A549 (cell line): ENCODE data around the gene NCOA1. TPM values are rescaled to one million over a fixed set of nuclear protein-coding genes. Genes with fewer than 3 reads are reported as not detected.

Experiments
- ATAC-seq, 2 experiments: fragments of 200-7000 bp in 1 of 2; fragments of >200 bp in 1 of 2; cut with Nextera tagmentation in 1 of 2; cut with Tn5 transposase in 1 of 2; 3 replicates each; pipeline versions ENCODE4 v1.8.0 to v1.9.1; 2018 to 2020; ENCODE audit warnings: mild to moderate bottlenecking in 1 of 2, moderate library complexity in 1 of 2
- CTCF ChIA-PET: fragments of 300-600 bp; sonication (Branson Sonifier 250); formaldehyde crosslinking; extraction: SDS; loops from one replicate; lab custom pipeline; 2021; ENCODE audit warnings: antibody characterized with exemption, inconsistent platforms; lab: Yijun Ruan, JAX
- POLR2A ChIA-PET: fragments of 350-600 bp; formaldehyde crosslinking; extraction: SDS; loops from one replicate; lab custom pipeline; 2021; ENCODE audit warnings: antibody characterized with exemption, inconsistent platforms; lab: Yijun Ruan, JAX
- DNase-seq, 2 experiments: peaks; one replicate each; pipeline versions ENCODE4 v3.0.0 to v3.0.0-alpha.2; 2011 to 2016; ENCODE audit warnings: low read depth in 1 of 2, low spot score in 1 of 2
- FAIRE-seq: peaks from 2 replicates; lab custom pipeline; 2011; peaks lifted over from hg19 to GRCh38; lab: Jason Lieb, UNC
- H3K27ac ChIP-seq, 2 experiments: fragments of >200 bp; sonication (Bioruptor Twin); formaldehyde crosslinking; 3 replicates each; pipeline ENCODE4 v1.5.1; 2016 to 2017
- H3K4me1 ChIP-seq: fragments of >200 bp; sonication (Bioruptor Twin); formaldehyde crosslinking; 3 replicates; pipeline ENCODE4 v1.6.1; 2016
- H3K4me2 ChIP-seq: fragments of >200 bp; sonication (Bioruptor Twin); formaldehyde crosslinking; 3 replicates; pipeline ENCODE4 v1.6.1; 2016
- H3K4me3 ChIP-seq: fragments of >200 bp; sonication (Bioruptor Twin); formaldehyde crosslinking; 3 replicates; pipeline ENCODE4 v1.5.1; 2016
- H3K9me3 ChIP-seq: fragments of >200 bp; sonication (Bioruptor Twin); formaldehyde crosslinking; 3 replicates; pipeline ENCODE4 v1.6.1; 2016
- CBX8 ChIP-seq: fragments of 200-600 bp; sonication (generic); IDR thresholded peaks from 2 replicates; pipeline ENCODE4 v1.6.1; 2016
- CEBPB ChIP-seq, 2 experiments: fragments of >200 bp in 1 of 2; sonication (Bioruptor Twin) in 1 of 2; formaldehyde crosslinking in 1 of 2; IDR thresholded peaks; 2 replicates each; pipeline ENCODE4 v1.6.1; 2012 to 2016
- CHD2 ChIP-seq: fragments of 150-350 bp; IDR thresholded peaks from 2 replicates; pipeline ENCODE4 v1.6.1; 2014; ENCODE audit warnings: low read length; ENCODE audit not compliant: partially characterized antibody
- FOSB ChIP-seq: fragments of 250-450 bp; sonication (Bioruptor Pico); IDR thresholded peaks from 2 replicates; pipeline ENCODE4 v1.5.0; 2020; ENCODE audit warnings: mild to moderate bottlenecking, moderate library complexity
- HDAC2 ChIP-seq: fragments of 200-600 bp; sonication (generic); IDR thresholded peaks from 2 replicates; pipeline ENCODE4 v1.6.1; 2016
- HEYL ChIP-seq: fragments of 250-450 bp; sonication (Bioruptor Pico); IDR thresholded peaks from 2 replicates; pipeline ENCODE4 v1.8.0; 2021; ENCODE audit warnings: mild to moderate bottlenecking, moderate library complexity
- HOXA7 ChIP-seq: fragments of 250-450 bp; sonication (Bioruptor Pico); IDR thresholded peaks from 2 replicates; pipeline ENCODE4 v1.5.0; 2020; ENCODE audit warnings: mild to moderate bottlenecking, moderate library complexity
- JUN ChIP-seq, 2 experiments: fragments of >200 bp; sonication (Bioruptor Twin); formaldehyde crosslinking; IDR thresholded peaks; 2 replicates in 1 of 2; 3 replicates in 1 of 2; pipeline ENCODE4 v1.6.1; 2016 to 2017
- KDM1A ChIP-seq: fragments of 200-600 bp; sonication (generic); IDR thresholded peaks from 2 replicates; pipeline ENCODE4 v1.6.1; 2016; ENCODE audit warnings: low read depth, mild to moderate bottlenecking
- MAFK ChIP-seq: fragments of 450-650 bp; IDR thresholded peaks from 2 replicates; pipeline ENCODE4 v1.6.1; 2014; ENCODE audit not compliant: partially characterized antibody
- NPAS2 ChIP-seq: fragments of 250-450 bp; sonication (Bioruptor Pico); IDR thresholded peaks from 2 replicates; pipeline ENCODE4 v1.8.0; 2022; ENCODE audit warnings: mild to moderate bottlenecking, moderate library complexity, borderline replicate concordance
- PHF8 ChIP-seq: fragments of 200-600 bp; sonication (generic); IDR thresholded peaks from 2 replicates; pipeline ENCODE4 v1.6.1; 2016; ENCODE audit warnings: low read depth, mild to moderate bottlenecking, antibody characterized with exemption, moderate library complexity, borderline replicate concordance
- POLR2A ChIP-seq: IDR thresholded peaks from 2 replicates; pipeline ENCODE4 v1.6.1; 2012; ENCODE audit warnings: mild to moderate bottlenecking, low read length
- RAD21 ChIP-seq, 2 experiments: fragments of >200 bp in 1 of 2; sonication (Bioruptor Twin) in 1 of 2; formaldehyde crosslinking in 1 of 2; IDR thresholded peaks in 1 of 2; conservative IDR thresholded peaks in 1 of 2; 2 replicates in 1 of 2; 3 replicates in 1 of 2; pipeline ENCODE4 v1.6.1; 2012 to 2018; ENCODE audit warnings: inconsistent platforms in 1 of 2
- RARB ChIP-seq: fragments of 250-450 bp; sonication (Bioruptor Pico); IDR thresholded peaks from 2 replicates; pipeline ENCODE4 v1.8.0; 2021; ENCODE audit warnings: mild to moderate bottlenecking, moderate library complexity
- RCOR1 ChIP-seq: fragments of 150-350 bp; IDR thresholded peaks from 2 replicates; pipeline ENCODE4 v1.6.1; 2014; ENCODE audit warnings: antibody characterized with exemption, low read length, low read depth
- RFX5 ChIP-seq: fragments of 450-650 bp; IDR thresholded peaks from 2 replicates; pipeline ENCODE4 v1.7.1; 2014; ENCODE audit warnings: antibody characterized with exemption, mild to moderate bottlenecking, moderate library complexity
- SMC3 ChIP-seq: fragments of >200 bp; sonication (Bioruptor Twin); formaldehyde crosslinking; IDR thresholded peaks from 3 replicates; pipeline ENCODE4 v1.6.1; 2018; ENCODE audit warnings: inconsistent platforms
- SREBF2 ChIP-seq: fragments of 450-650 bp; IDR thresholded peaks from 2 replicates; pipeline ENCODE4 v1.6.1; 2014; ENCODE audit warnings: mild to moderate bottlenecking, moderate library complexity
- TFCP2L1 ChIP-seq: fragments of 250-450 bp; sonication (Bioruptor Pico); IDR thresholded peaks from 2 replicates; pipeline ENCODE4 v1.5.0; 2021; ENCODE audit warnings: mild to moderate bottlenecking
- TP53 ChIP-seq: fragments of 250-450 bp; sonication (Bioruptor Pico); IDR thresholded peaks from 2 replicates; pipeline ENCODE4 v1.5.0; 2021; ENCODE audit warnings: mild to moderate bottlenecking, moderate library complexity
- ZFP36 ChIP-seq: fragments of 450-650 bp; IDR thresholded peaks from 2 replicates; pipeline ENCODE4 v1.6.1; 2014; ENCODE audit warnings: borderline replicate concordance; ENCODE audit not compliant: partially characterized antibody
- ZSCAN20 ChIP-seq: fragments of 250-450 bp; sonication (Bioruptor Pico); IDR thresholded peaks from 2 replicates; pipeline ENCODE4 v1.8.0; 2022; ENCODE audit warnings: mild to moderate bottlenecking, moderate library complexity
- WGBS: methylation state at CpG from one replicate; pipeline ENCODE4 v1.1.6; 2017; ENCODE audit errors: missing lambda C conversion rate; 5-methylcytosine and 5-hydroxymethylcytosine counted together
- polyA plus RNA-seq, 4 experiments: library from polyadenylated mRNA; depleted of rRNA in 3 of 4; stranded (reverse); fragments of >200 nt; fragmentation: RNase III in 1 of 4; extraction: RNeasy Plus Mini Kit Qiagen cat#74134 plus additional on column Dnase treatment in 1 of 4; gene quantifications; 2 replicates in 3 of 4; 3 replicates in 1 of 4; pipeline ENCODE4 v1.2.3, GENCODE V29; 2011 to 2017
- TF ChIP-seq, protein P1 (sequence below): IDR thresholded peaks from 2 replicates; pipeline ENCODE4 v1.6.1; 2012
- TF ChIP-seq, protein P2 (sequence below): fragments of 150-350 bp; IDR thresholded peaks from 2 replicates; pipeline ENCODE4 v1.6.1; 2014; ENCODE audit warnings: low read depth, mild to moderate bottlenecking, low read length
- TF ChIP-seq, protein P3 (sequence below): IDR thresholded peaks from 2 replicates; pipeline ENCODE4 v1.6.1; 2012; ENCODE audit warnings: low read depth, borderline replicate concordance

NCOA1 gene
- polyA plus RNA-seq, 2 of the 4 experiments (the other 2 are of a cell fraction): 7.6 to 29.9 TPM

DNA sequence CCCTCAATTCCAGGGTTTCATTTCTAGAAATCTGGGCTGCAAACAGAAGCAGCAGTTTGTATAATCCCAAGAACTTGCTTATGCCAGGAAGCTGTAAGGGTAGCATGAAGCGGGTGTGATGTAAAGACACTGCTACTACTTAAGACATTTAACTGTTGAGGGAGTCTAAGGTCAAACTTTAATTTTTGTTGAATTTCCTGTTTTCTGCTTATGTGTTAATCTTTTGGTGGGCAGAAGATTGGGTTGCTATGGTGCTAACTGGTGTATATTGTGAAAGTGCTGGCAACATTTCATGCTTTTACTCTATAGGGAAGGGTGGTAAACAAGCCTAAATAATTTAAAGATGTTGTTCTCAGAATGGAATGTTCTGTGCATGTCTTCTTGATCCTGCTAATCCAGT is 2.7 kb downstream of the NCOA1 start (continued):
- TF ChIP-seq TP53: no peak
- no peak for TF ChIP-seq PHF8
- TF ChIP-seq HEYL (CRISPR knock-in tag): no peak

DNA sequence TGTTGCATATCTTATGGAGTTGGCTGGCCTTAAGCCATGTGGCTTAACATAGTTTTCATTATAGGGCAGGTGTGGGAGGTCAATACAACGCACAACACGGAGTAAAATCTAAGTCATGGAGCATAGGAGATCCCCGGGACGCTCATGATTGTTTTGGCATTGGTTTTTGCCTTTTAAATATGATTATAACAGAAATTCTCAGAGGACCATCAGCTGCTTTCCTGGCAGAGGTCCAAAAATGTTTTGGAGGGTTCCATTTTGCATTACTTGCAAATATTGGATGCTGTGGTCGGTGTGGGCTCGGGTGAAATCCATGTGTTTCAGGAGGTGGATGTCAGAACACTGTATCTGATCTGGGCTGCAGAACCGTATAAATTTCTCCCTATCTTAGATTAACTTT is 3.4 kb downstream of the NCOA1 start:
- WGBS: 92% methylated on average over 7 of the region's 7 CpGs
- DNase-seq (no peak), FAIRE-seq (no peak)
- POLR2A ChIA-PET: no interaction called here
- H3K4me3 ChIP-seq: no peak overlapping the region
- TF ChIP-seq, protein P1, sequence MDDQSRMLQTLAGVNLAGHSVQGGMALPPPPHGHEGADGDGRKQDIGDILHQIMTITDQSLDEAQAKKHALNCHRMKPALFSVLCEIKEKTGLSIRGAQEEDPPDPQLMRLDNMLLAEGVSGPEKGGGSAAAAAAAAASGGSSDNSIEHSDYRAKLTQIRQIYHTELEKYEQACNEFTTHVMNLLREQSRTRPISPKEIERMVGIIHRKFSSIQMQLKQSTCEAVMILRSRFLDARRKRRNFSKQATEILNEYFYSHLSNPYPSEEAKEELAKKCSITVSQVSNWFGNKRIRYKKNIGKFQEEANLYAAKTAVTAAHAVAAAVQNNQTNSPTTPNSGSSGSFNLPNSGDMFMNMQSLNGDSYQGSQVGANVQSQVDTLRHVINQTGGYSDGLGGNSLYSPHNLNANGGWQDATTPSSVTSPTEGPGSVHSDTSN: no peak
- no peak for TF ChIP-seq HDAC2
- TF ChIP-seq, protein P2, sequence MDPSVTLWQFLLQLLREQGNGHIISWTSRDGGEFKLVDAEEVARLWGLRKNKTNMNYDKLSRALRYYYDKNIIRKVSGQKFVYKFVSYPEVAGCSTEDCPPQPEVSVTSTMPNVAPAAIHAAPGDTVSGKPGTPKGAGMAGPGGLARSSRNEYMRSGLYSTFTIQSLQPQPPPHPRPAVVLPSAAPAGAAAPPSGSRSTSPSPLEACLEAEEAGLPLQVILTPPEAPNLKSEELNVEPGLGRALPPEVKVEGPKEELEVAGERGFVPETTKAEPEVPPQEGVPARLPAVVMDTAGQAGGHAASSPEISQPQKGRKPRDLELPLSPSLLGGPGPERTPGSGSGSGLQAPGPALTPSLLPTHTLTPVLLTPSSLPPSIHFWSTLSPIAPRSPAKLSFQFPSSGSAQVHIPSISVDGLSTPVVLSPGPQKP: no peak
- no peak for TF ChIP-seq HEYL (CRISPR knock-in tag)
- no peak for TF ChIP-seq ZSCAN20 (CRISPR knock-in tag)
- TF ChIP-seq, protein P3, sequence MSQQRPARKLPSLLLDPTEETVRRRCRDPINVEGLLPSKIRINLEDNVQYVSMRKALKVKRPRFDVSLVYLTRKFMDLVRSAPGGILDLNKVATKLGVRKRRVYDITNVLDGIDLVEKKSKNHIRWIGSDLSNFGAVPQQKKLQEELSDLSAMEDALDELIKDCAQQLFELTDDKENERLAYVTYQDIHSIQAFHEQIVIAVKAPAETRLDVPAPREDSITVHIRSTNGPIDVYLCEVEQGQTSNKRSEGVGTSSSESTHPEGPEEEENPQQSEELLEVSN: no peak
- no peak for TF ChIP-seq NPAS2 (CRISPR knock-in tag)
- no peak for TF ChIP-seq SMC3
- TF ChIP-seq MAFK: no peak
- TF ChIP-seq CBX8: no peak
- no peak for TF ChIP-seq RCOR1
- no peak for TF ChIP-seq ZFP36
- TF ChIP-seq KDM1A: no peak
- TF ChIP-seq FOSB (CRISPR knock-in tag): no peak
- no peak for TF ChIP-seq HOXA7
- TF ChIP-seq RAD21 (conservative IDR thresholded peaks at IDR 0.05 in 1 of 2, IDR thresholded peaks at IDR 0.05 in 1 of 2): no peak
- TF ChIP-seq JUN (IDR thresholded peaks at IDR 0.05): no peak
- TF ChIP-seq, all 56 proteins: peak for 0
- no peak overlapping the region for H3K4me2 ChIP-seq
- no peaks in the 10 kb centered on the region for H3K9me3 ChIP-seq
- H3K4me1 ChIP-seq: peaks cover 20% of the 10 kb centered on the region
- CTCF ChIA-PET: interaction anchor here (1.1 kb wide), 1 partner anchor 16 kb away, joined by 3 read pairs; no protein-coding TSS in a partner anchor
- no peak for ATAC-seq
- no peak overlapping the region for H3K27ac ChIP-seq

DNA sequence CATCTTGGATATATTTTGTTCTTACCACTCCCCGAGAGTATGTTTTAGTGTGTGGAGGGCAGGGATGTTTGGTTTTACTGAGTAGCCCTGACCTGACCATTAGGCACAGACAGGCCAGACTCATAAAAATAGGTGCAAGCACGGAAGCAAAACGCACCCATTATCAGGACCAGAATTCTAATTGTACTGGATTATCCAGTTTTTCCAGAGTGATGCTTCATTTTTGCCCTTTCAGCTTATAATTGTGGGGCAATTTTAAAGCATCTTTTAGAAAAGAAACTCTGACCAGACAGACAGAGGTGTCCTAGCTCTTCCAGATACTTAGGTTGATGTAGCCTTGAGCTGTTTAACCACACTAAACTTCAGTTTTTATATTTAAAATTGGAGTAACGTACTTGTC is 4.4 kb downstream of the NCOA1 start:
- no peak overlapping the region for H3K4me2 ChIP-seq
- 97% methylated on average over 4 of the region's 4 CpGs for WGBS
- TF ChIP-seq TP53 (no peak), RFX5 (no peak), CEBPB (IDR thresholded peaks at IDR 0.05) (no peak), SREBF2 (no peak), RCOR1 (no peak), POLR2A (no peak), NPAS2 (CRISPR knock-in tag) (no peak), CBX8 (no peak), TFCP2L1 (CRISPR knock-in tag) (no peak), ZFP36 (no peak), RARB (CRISPR knock-in tag) (no peak), CHD2 (no peak)
- no peak overlapping the region for H3K4me3 ChIP-seq
- FAIRE-seq: no peak
- no peak for ATAC-seq
- no peaks in the 10 kb centered on the region for H3K9me3 ChIP-seq
- CTCF ChIA-PET: interaction anchor here (1.0 kb wide), 1 partner anchor 332 kb away, joined by 3 read pairs; no protein-coding TSS in a partner anchor
- H3K27ac ChIP-seq: no peak overlapping the region
- DNase-seq: no peak
- peaks cover 9% of the 10 kb centered on the region for H3K4me1 ChIP-seq
- POLR2A ChIA-PET: no interaction called here
